Measurements from ENCODE around the gene GLDC.

GLDC gene

GRCh38 chr9:6538666-6539071 lies 106.9 kb downstream of the GLDC start:
- TF ChIP-seq ZFX (IDR thresholded peaks at IDR 0.05; ENCODE audit: borderline replicate concordance) = no peak
- no peak for TF ChIP-seq CTCF (IDR thresholded peaks at IDR 0.05)
- no peak overlapping the region for H3K27ac ChIP-seq

GRCh38 chr9:6535594-6535993 lies 109.9 kb downstream of the GLDC start:
- H3K27ac ChIP-seq = no peak overlapping the region
- TF ChIP-seq CTCF (IDR thresholded peaks at IDR 0.05) (no peak), ZFX (IDR thresholded peaks at IDR 0.05; ENCODE audit: borderline replicate concordance) (no peak)

- TF ChIP-seq ZFX (IDR thresholded peaks at IDR 0.05; ENCODE audit: borderline replicate concordance) = no peak
- TF ChIP-seq CTCF (IDR thresholded peaks at IDR 0.05) = no peak
- no peak overlapping the region for H3K27ac ChIP-seq
Observed at GRCh38 chr9:6525326-6526045, 120.0 kb downstream of the GLDC start.

GRCh38 chr9:6522263-6522662 lies 123.3 kb downstream of the GLDC start:
- TF ChIP-seq CTCF (IDR thresholded peaks at IDR 0.05) (no peak), ZFX (IDR thresholded peaks at IDR 0.05; ENCODE audit: borderline replicate concordance) (no peak)
- no peak overlapping the region for H3K27ac ChIP-seq

- no peak overlapping the region for H3K27ac ChIP-seq
- TF ChIP-seq CTCF (IDR thresholded peaks at IDR 0.05) (no peak), ZFX (IDR thresholded peaks at IDR 0.05; ENCODE audit: borderline replicate concordance) (no peak)
Observed at GRCh38 chr9:6512085-6512657, 133.4 kb downstream of the GLDC start.

GRCh38 chr9:6506571-6506970 lies 139.0 kb downstream of the GLDC start:
- TF ChIP-seq CTCF (IDR thresholded peaks at IDR 0.05) (no peak), ZFX (IDR thresholded peaks at IDR 0.05; ENCODE audit: borderline replicate concordance) (no peak)

GRCh38 chr9:6502399-6502798 lies 143.1 kb downstream of the GLDC start:
- TF ChIP-seq CTCF (IDR thresholded peaks at IDR 0.05) = no peak
- no peak for TF ChIP-seq ZFX (IDR thresholded peaks at IDR 0.05; ENCODE audit: borderline replicate concordance)
- H3K27ac ChIP-seq = 0 out of 2 replicates have a peak overlapping the region, but pooled peaks have one; percentile 15

More at GRCh38 chr9:6506571-6506970, 139.0 kb downstream of the GLDC start:
- H3K27ac ChIP-seq = no peak overlapping the region

Measured in 22Rv1 (cell line).